Testis (tissue), 2 donors: ENCODE data around the gene PRKAB2.

Source experiments
- POLR2A ChIP-seq: fragments of 450-650 bp; IDR thresholded peaks from one replicate; pipeline ENCODE4 v1.6.1; 2017; ENCODE audit warnings: antibody characterized with exemption, mild to moderate bottlenecking, moderate library complexity
- TF ChIP-seq, protein P1 (sequence below), 3 experiments: fragments of 450-650 bp in 2 of 3; fragments of 200-600 bp in 1 of 3; sonication (generic) in 1 of 3; IDR thresholded peaks; one replicate each; pipeline ENCODE4 v1.5.1; 2016 to 2019; ENCODE audit warnings: antibody characterized with exemption in 3 of 3, mild to moderate bottlenecking in 2 of 3, moderate library complexity in 1 of 3

DNA sequence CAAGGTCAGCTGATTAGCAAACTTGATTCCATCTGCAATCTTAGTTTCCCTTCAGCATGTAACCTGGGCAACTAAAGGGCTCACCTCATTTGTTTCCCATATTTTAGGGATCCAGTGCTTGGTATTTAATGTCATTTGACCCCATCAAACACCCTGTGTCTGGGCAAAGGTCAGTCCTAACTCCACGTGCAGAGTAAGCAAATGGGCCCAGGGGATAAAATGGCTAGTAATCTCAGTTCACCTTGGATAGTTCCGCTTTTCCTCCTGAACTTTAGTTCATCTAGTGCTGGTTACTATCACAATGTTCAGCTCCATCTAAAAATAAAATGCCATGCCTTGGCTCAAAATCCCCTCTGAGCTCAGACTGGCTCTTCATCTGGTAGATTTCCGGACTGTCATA lies 19.5 kb downstream of the PRKAB2 start:
- TF ChIP-seq, protein P1, sequence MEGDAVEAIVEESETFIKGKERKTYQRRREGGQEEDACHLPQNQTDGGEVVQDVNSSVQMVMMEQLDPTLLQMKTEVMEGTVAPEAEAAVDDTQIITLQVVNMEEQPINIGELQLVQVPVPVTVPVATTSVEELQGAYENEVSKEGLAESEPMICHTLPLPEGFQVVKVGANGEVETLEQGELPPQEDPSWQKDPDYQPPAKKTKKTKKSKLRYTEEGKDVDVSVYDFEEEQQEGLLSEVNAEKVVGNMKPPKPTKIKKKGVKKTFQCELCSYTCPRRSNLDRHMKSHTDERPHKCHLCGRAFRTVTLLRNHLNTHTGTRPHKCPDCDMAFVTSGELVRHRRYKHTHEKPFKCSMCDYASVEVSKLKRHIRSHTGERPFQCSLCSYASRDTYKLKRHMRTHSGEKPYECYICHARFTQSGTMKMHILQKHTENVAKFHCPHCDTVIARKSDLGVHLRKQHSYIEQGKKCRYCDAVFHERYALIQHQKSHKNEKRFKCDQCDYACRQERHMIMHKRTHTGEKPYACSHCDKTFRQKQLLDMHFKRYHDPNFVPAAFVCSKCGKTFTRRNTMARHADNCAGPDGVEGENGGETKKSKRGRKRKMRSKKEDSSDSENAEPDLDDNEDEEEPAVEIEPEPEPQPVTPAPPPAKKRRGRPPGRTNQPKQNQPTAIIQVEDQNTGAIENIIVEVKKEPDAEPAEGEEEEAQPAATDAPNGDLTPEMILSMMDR (IDR thresholded peaks at IDR 0.05): no peak
- TF ChIP-seq POLR2A: no peak
